Vagina (tissue), 2 donors: Measurements from ENCODE around the gene STK38L. TPM values are rescaled to one million over a fixed set of nuclear protein-coding genes. Genes with fewer than 3 reads are reported as not detected.

Source experiments
- DNase-seq, 2 donors: peaks; one replicate each; pipeline ENCODE4 v3.0.0-alpha.2; 2017; ENCODE audit errors: extremely low spot score in 2 of 2
- H3K27ac ChIP-seq: fragments of 200-600 bp; sonication (generic); one replicate; pipeline ENCODE4 v1.5.1; 2019
- H3K27me3 ChIP-seq: fragments of 200-600 bp; sonication (generic); one replicate; pipeline ENCODE4 v1.5.1; 2019
- H3K36me3 ChIP-seq, 2 donors: fragments of 200-600 bp; sonication (generic); one replicate each; pipeline ENCODE4 v1.5.1; 2017 to 2019
- H3K4me1 ChIP-seq: fragments of 200-600 bp; sonication (generic); one replicate; pipeline ENCODE4 v1.5.1; 2019
- H3K4me3 ChIP-seq, 2 donors: fragments of 200-600 bp; sonication (generic); 1 replicate in 1 of 2; 2 replicates in 1 of 2; pipeline ENCODE4 v1.5.1; 2016 to 2019
- H3K9me3 ChIP-seq: fragments of 200-600 bp; sonication (generic); one replicate; pipeline ENCODE4 v1.5.1; 2019
- CTCF ChIP-seq, 3 experiments: fragments of 450-650 bp in 2 of 3; fragments of 200-600 bp in 1 of 3; sonication (generic) in 1 of 3; IDR thresholded peaks; one replicate each; pipeline ENCODE4 v1.5.1; 2017 to 2019; ENCODE audit warnings: antibody characterized with exemption in 3 of 3, mild to moderate bottlenecking in 2 of 3, moderate library complexity in 2 of 3
- POLR2A ChIP-seq, 2 donors: fragments of 450-650 bp; IDR thresholded peaks; one replicate each; pipeline ENCODE4 v1.6.1; 2017; ENCODE audit warnings: antibody characterized with exemption in 2 of 2, mild to moderate bottlenecking in 2 of 2, moderate library complexity in 2 of 2
- POLR2AphosphoS5 ChIP-seq, 2 donors: sonication (generic); formaldehyde crosslinking; IDR thresholded peaks; one replicate each; pipeline ENCODE4 v1.9.0; 2017; ENCODE audit warnings: antibody characterized with exemption in 2 of 2, mild to moderate bottlenecking in 2 of 2, low read depth in 1 of 2; ENCODE audit not compliant: insufficient read depth in 1 of 2
- intact Hi-C: fragments of 100-400 bp; cut with DNase I; formaldehyde crosslinking; loops from one replicate; pipeline ENCODE4 v1.15.1; 2023
- total RNA-seq: library from RNA; depleted of rRNA; stranded (reverse); fragments of >200 nt; gene quantifications from one replicate; pipeline ENCODE4 v1.2.3, GENCODE V29; 2016

Gene STK38L
- total RNA-seq, result 52.8 TPM

GRCh38 chr12:27243804-27244688, at the start of gene STK38L:
Gene STK38L, plus strand, starts transcription at chr12:27244286. Its CDS starts 53,435 bp downstream, at chr12:27297721.
- peak within 1 kb of the TSS; percentile 95 for H3K27ac ChIP-seq
- DNase-seq, result peak; percentile 96 to 98
- intact Hi-C loops, result loop anchor here (10.0 kb wide), 3 partner anchors 49 to 219 kb away; partner anchors contain the start of gene MED21
- H3K9me3 ChIP-seq, result no peaks in the 10 kb centered on the region
- H3K4me3 ChIP-seq, result peak within 1 kb of the TSS; percentile 74 to 82
- peaks cover 27% of the 10 kb centered on the region for H3K4me1 ChIP-seq
- H3K36me3 ChIP-seq, result no peaks in the 10 kb centered on the region
- TF ChIP-seq CTCF (IDR thresholded peaks at IDR 0.05) (no peak), POLR2A (IDR thresholded peaks at IDR 0.05) (peak; percentile 32 to 92), POLR2AphosphoS5 (IDR thresholded peaks at IDR 0.05; ENCODE audit: insufficient read depth in 1 of 2, low read depth in 1 of 2) (peak; percentile 68 to 84)
- H3K27me3 ChIP-seq, result no peaks in the 10 kb centered on the region

- Histone ChIP-seq H3K27me3 (no peaks in the 10 kb centered on the region), H3K36me3 (no peaks in the 10 kb centered on the region), H3K27ac (no peak overlapping the region), H3K4me3 (no peak overlapping the region), H3K4me1 (peaks cover 34% of the 10 kb centered on the region), H3K9me3 (no peaks in the 10 kb centered on the region)
- TF ChIP-seq CTCF (IDR thresholded peaks at IDR 0.05) (no peak), POLR2AphosphoS5 (IDR thresholded peaks at IDR 0.05; ENCODE audit: insufficient read depth in 1 of 2, low read depth in 1 of 2) (no peak), POLR2A (IDR thresholded peaks at IDR 0.05) (no peak)
- intact Hi-C loops, result loop anchor here (10.0 kb wide), 1 partner anchor 50 kb away; the partner anchor contains the start of gene STK38L
- DNase-seq, result no peak
Observed at GRCh38 chr12:27194644-27195043, 49.4 kb upstream of the STK38L start.

GRCh38 chr12:27198036-27198435, 46.0 kb upstream of the STK38L start:
- Histone ChIP-seq H3K27me3 (no peaks in the 10 kb centered on the region), H3K4me1 (peaks cover 12% of the 10 kb centered on the region), H3K27ac (no peak overlapping the region), H3K9me3 (no peaks in the 10 kb centered on the region), H3K4me3 (no peak overlapping the region), H3K36me3 (no peaks in the 10 kb centered on the region)
- DNase-seq, result no peak
- TF ChIP-seq CTCF (IDR thresholded peaks at IDR 0.05), result no peak
- intact Hi-C loops, result loop anchor here (10.0 kb wide), 1 partner anchor 47 kb away; the partner anchor contains the start of gene STK38L

GRCh38 chr12:27199638-27200300, 44.3 kb upstream of the STK38L start:
- no peak overlapping the region for H3K27ac ChIP-seq

More at GRCh38 chr12:27199638-27200300, 44.3 kb upstream of the STK38L start:
- no peak for DNase-seq
- H3K9me3 ChIP-seq, result no peaks in the 10 kb centered on the region
- intact Hi-C loops, result loop anchor here (10.0 kb wide), 1 partner anchor 45 kb away; the partner anchor contains the start of gene STK38L
- no peaks in the 10 kb centered on the region for H3K4me1 ChIP-seq
- no peak for TF ChIP-seq POLR2AphosphoS5 (IDR thresholded peaks at IDR 0.05; ENCODE audit: insufficient read depth in 1 of 2, low read depth in 1 of 2)
- no peak for TF ChIP-seq POLR2A (IDR thresholded peaks at IDR 0.05)
- TF ChIP-seq CTCF (IDR thresholded peaks at IDR 0.05), result no peak
- no peaks in the 10 kb centered on the region for H3K27me3 ChIP-seq
- H3K36me3 ChIP-seq, result no peaks in the 10 kb centered on the region
- no peak overlapping the region for H3K4me3 ChIP-seq
